Endodermal cell (in vitro differentiated cells): ENCODE data around the gene TMEM236. TPM values are rescaled to one million over a fixed set of nuclear protein-coding genes. Genes with fewer than 3 reads are reported as not detected.

ENCODE experiments used
- DNase-seq: peaks from one replicate; pipeline ENCODE4 v3.0.0-alpha.2; 2017
- H3K27ac ChIP-seq: 2 replicates; pipeline ENCODE4 v1.5.1; 2013; ENCODE audit warnings: mild to moderate bottlenecking, low read depth, low read length, moderate library complexity
- H3K27me3 ChIP-seq: 2 replicates; pipeline ENCODE4 v1.6.1; 2013; ENCODE audit warnings: mild to moderate bottlenecking, low read length, moderate library complexity; ENCODE audit not compliant: insufficient read depth, control insufficient read depth, poor library complexity, severe bottlenecking
- H3K36me3 ChIP-seq: 2 replicates; pipeline ENCODE4 v1.7.0; 2013; ENCODE audit warnings: mild to moderate bottlenecking, low read length, moderate library complexity; ENCODE audit not compliant: control insufficient read depth, insufficient read depth
- H3K4me1 ChIP-seq: one replicate; pipeline ENCODE4 v1.7.0; 2013; ENCODE audit warnings: low read length; ENCODE audit not compliant: control insufficient read depth, insufficient read depth
- H3K4me3 ChIP-seq: 2 replicates; pipeline ENCODE4 v1.5.1; 2013; ENCODE audit warnings: mild to moderate bottlenecking, low read length, moderate library complexity
- H3K9ac ChIP-seq: 2 replicates; pipeline ENCODE4 v1.6.1; 2013; ENCODE audit warnings: mild to moderate bottlenecking, low read length, moderate library complexity; ENCODE audit not compliant: poor library complexity, severe bottlenecking; ENCODE audit errors: extremely low read depth
- H3K9me3 ChIP-seq: 2 replicates; pipeline ENCODE4 v1.6.1; 2013; ENCODE audit warnings: mild to moderate bottlenecking, low read length, moderate library complexity; ENCODE audit not compliant: control insufficient read depth
- H3K27ac Mint-ChIP-seq: 2 replicates; pipeline ENCODE4 v1.8.0; 2020; ENCODE audit warnings: mixed read lengths
- H3K27me3 Mint-ChIP-seq: 2 replicates; pipeline ENCODE4 v1.8.0; 2021; ENCODE audit warnings: mild to moderate bottlenecking, mixed read lengths; ENCODE audit not compliant: insufficient read depth
- H3K36me3 Mint-ChIP-seq: 2 replicates; pipeline ENCODE4 v1.8.0; 2020; ENCODE audit warnings: low read depth, mixed read lengths
- H3K4me1 Mint-ChIP-seq: 2 replicates; pipeline ENCODE4 v1.8.0; 2020; ENCODE audit warnings: mixed read lengths
- H3K4me3 Mint-ChIP-seq: 2 replicates; pipeline ENCODE4 v1.8.0; 2020; ENCODE audit warnings: mild to moderate bottlenecking, moderate library complexity, mixed read lengths
- H3K9me3 Mint-ChIP-seq: 2 replicates; pipeline ENCODE4 v1.8.0; 2020; ENCODE audit warnings: mild to moderate bottlenecking, mixed read lengths
- CTCF ChIP-seq: fragments of 200-600 bp; sonication (generic); conservative IDR thresholded peaks from 2 replicates; pipeline ENCODE4 v1.5.0; 2021; ENCODE audit warnings: antibody characterized with exemption, mild to moderate bottlenecking
- WGBS, 2 experiments: methylation state at CpG; one replicate each; pipeline versions ENCODE4 v1.1.5 to v1.1.7; 2013; ENCODE audit warnings: missing lambda C conversion rate in 2 of 2, mixed read lengths in 1 of 2; ENCODE audit not compliant: insufficient coverage in 1 of 2, insufficient read length in 1 of 2; 5-methylcytosine and 5-hydroxymethylcytosine counted together
- total RNA-seq, 2 donors: library from RNA; stranded (reverse); fragmentation: NEBNext Ultra II Directional in 1 of 2; extraction: Animal tissue kit (Norgen Biotek cat#: 25700) in 1 of 2; gene quantifications; 2 replicates in 1 of 2; 3 replicates in 1 of 2; pipeline ENCODE4 v1.2.1, GENCODE V29; 2021

Gene TMEM236
- total RNA-seq, 2 donors from 2014 or later, result 0.04 TPM; not detected in 1

GRCh38 chr10:17836942-17837341, 84.9 kb downstream of the TMEM236 start:
- no peak overlapping the region for H3K9ac ChIP-seq
- H3K27me3 ChIP-seq, result no peaks in the 10 kb centered on the region
- H3K36me3 ChIP-seq, result no peaks in the 10 kb centered on the region
- no peaks in the 10 kb centered on the region for H3K36me3 Mint-ChIP-seq
- peaks cover under 1% of the 10 kb centered on the region for H3K9me3 Mint-ChIP-seq
- 9 to 14% methylated on average over 5 to 8 of the region's 8 CpGs for WGBS, 2 experiments
- H3K4me1 Mint-ChIP-seq, result peaks cover 23% of the 10 kb centered on the region
- no peaks in the 10 kb centered on the region for H3K9me3 ChIP-seq
- H3K27me3 Mint-ChIP-seq, result no peaks in the 10 kb centered on the region
- peak; percentile 86 for DNase-seq
- H3K4me3 ChIP-seq, result no peak overlapping the region
- peak overlapping the region; percentile 95 for H3K27ac Mint-ChIP-seq
- no peak for TF ChIP-seq CTCF
- H3K4me3 Mint-ChIP-seq, result peak overlapping the region; percentile 31
- no peak overlapping the region for H3K27ac ChIP-seq
- peaks cover 21% of the 10 kb centered on the region for H3K4me1 ChIP-seq

- Histone ChIP-seq H3K9ac (no peak overlapping the region), H3K9me3 (no peaks in the 10 kb centered on the region), H3K4me1 (peaks cover 21% of the 10 kb centered on the region), H3K4me3 (no peak overlapping the region), H3K27me3 (no peaks in the 10 kb centered on the region), H3K36me3 (no peaks in the 10 kb centered on the region), H3K27ac (no peak overlapping the region)
- 80 to 87% methylated on average over 8 to 9 of the region's 9 CpGs for WGBS, 2 experiments
- no peak overlapping the region for H3K4me3 Mint-ChIP-seq
- peak overlapping the region; percentile 59 for H3K27ac Mint-ChIP-seq
- no peak for TF ChIP-seq CTCF
- no peaks in the 10 kb centered on the region for H3K36me3 Mint-ChIP-seq
- no peak for DNase-seq
- H3K4me1 Mint-ChIP-seq, result peaks cover 23% of the 10 kb centered on the region
- no peaks in the 10 kb centered on the region for H3K9me3 Mint-ChIP-seq
- H3K27me3 Mint-ChIP-seq, result no peaks in the 10 kb centered on the region
Measured at GRCh38 chr10:17838080-17838648, 86.2 kb downstream of the TMEM236 start.

GRCh38 chr10:17841050-17841449, 89.0 kb downstream of the TMEM236 start:
- H3K4me3 Mint-ChIP-seq, result no peak overlapping the region

More at GRCh38 chr10:17841050-17841449, 89.0 kb downstream of the TMEM236 start:
- no peaks in the 10 kb centered on the region for H3K9me3 ChIP-seq
- no peaks in the 10 kb centered on the region for H3K27me3 ChIP-seq
- H3K4me1 ChIP-seq, result peaks cover 12% of the 10 kb centered on the region
- Mint-ChIP-seq H3K4me1 (peaks cover 17% of the 10 kb centered on the region), H3K27me3 (no peaks in the 10 kb centered on the region), H3K9me3 (no peaks in the 10 kb centered on the region), H3K27ac (no peak overlapping the region), H3K36me3 (no peaks in the 10 kb centered on the region)
- no peak overlapping the region for H3K4me3 ChIP-seq
- WGBS, 2 experiments, result 100% methylated on average over 1 of the region's 1 CpG; no CpG with 5 or more reads in 1 of the 2 experiments
- TF ChIP-seq CTCF, result no peak
- H3K27ac ChIP-seq, result no peak overlapping the region
- no peak for DNase-seq
- H3K9ac ChIP-seq, result no peak overlapping the region
- no peaks in the 10 kb centered on the region for H3K36me3 ChIP-seq
